Activated effector memory CD4-positive, alpha-beta T cell treated with anti-CD3 and anti-CD28 coated beads, Interleukin-2, amount 50 U/mL, for 16 hours (primary cell): ENCODE measurements around the gene FAM83C.

ENCODE experiments used
- DNase-seq: peaks from one replicate; pipeline ENCODE4 v3.0.0-alpha.2; 2020

FAM83C gene

GRCh38 chr20:35297155-35297554 lies 4.9 kb upstream of the FAM83C start:
- no peak for DNase-seq

- DNase-seq = no peak
Observed at GRCh38 chr20:35296101-35296554, 3.9 kb upstream of the FAM83C start.

- no peak for DNase-seq
Observed at GRCh38 chr20:35295674-35296073, 3.4 kb upstream of the FAM83C start.

- no peak for DNase-seq
Observed at GRCh38 chr20:35295058-35295457, 2.8 kb upstream of the FAM83C start.

GRCh38 chr20:35294293-35294685 lies 2.1 kb upstream of the FAM83C start:
- DNase-seq = no peak

- DNase-seq = no peak
Observed at GRCh38 chr20:35293303-35294292, 1.4 kb upstream of the FAM83C start.

GRCh38 chr20:35292504-35293285 lies 470 bp upstream of the FAM83C start:
- no peak for DNase-seq

GRCh38 chr20:35290887-35291417 lies 1.3 kb downstream of the FAM83C start:
- DNase-seq = no peak

- DNase-seq = no peak
Observed at GRCh38 chr20:35290186-35290886, 1.9 kb downstream of the FAM83C start.

- DNase-seq = no peak
Observed at GRCh38 chr20:35288325-35289060, 3.7 kb downstream of the FAM83C start.

- no peak for DNase-seq
Observed at GRCh38 chr20:35287509-35288324, 4.5 kb downstream of the FAM83C start.

- DNase-seq = no peak
Observed at GRCh38 chr20:35286899-35287508, 5.2 kb downstream of the FAM83C start.

GRCh38 chr20:35286077-35286898 lies 5.9 kb downstream of the FAM83C start:
- DNase-seq = no peak

GRCh38 chr20:35285806-35286076 lies 6.5 kb downstream of the FAM83C start:
- DNase-seq = no peak

- no peak for DNase-seq
Observed at GRCh38 chr20:35284992-35285805, 7.0 kb downstream of the FAM83C start.

GRCh38 chr20:35284267-35284991 lies 7.8 kb downstream of the FAM83C start, which contains the start of gene EIF6:
Gene EIF6 (minus strand): TSS chr20:35284772. CDS start chr20:35284487, 285 bp downstream.
- DNase-seq = peak; percentile 90

- no peak for DNase-seq
Observed at GRCh38 chr20:35283441-35284266, 8.6 kb downstream of the FAM83C start.
